GM10266 (cell line): ENCODE measurements around the gene WASHC2C.
"Not testable (repeated sequence)": the region's sequence is repeated elsewhere in the genome, so short reads cannot be mapped to it uniquely, and the experiment has no call there.

Source experiments
- DNase-seq: peaks from one replicate; pipeline ENCODE4 v3.0.0; 2012; ENCODE audit errors: extremely low spot score
- CTCF ChIP-seq: IDR thresholded peaks from 2 replicates; pipeline ENCODE4 v1.5.1; 2012; ENCODE audit warnings: mild to moderate bottlenecking, low read depth; ENCODE audit not compliant: control insufficient read depth, insufficient read depth; ENCODE audit errors: missing control alignments

WASHC2C gene

GRCh38 chr10:45763037-45763436 lies 36.0 kb downstream of the WASHC2C start:
- not testable (repeated sequence) for DNase-seq

- not testable (repeated sequence) for DNase-seq
Observed at GRCh38 chr10:45768334-45768733, 41.3 kb downstream of the WASHC2C start.

- DNase-seq = not testable (repeated sequence)
Observed at GRCh38 chr10:45771757-45772461, 44.8 kb downstream of the WASHC2C start.

- DNase-seq = not testable (repeated sequence)
Observed at GRCh38 chr10:45786217-45786616, 59.2 kb downstream of the WASHC2C start.

- DNase-seq = not testable (repeated sequence)
Observed at GRCh38 chr10:45787212-45787741, 60.2 kb downstream of the WASHC2C start.

GRCh38 chr10:45789991-45790390 lies 62.9 kb downstream of the WASHC2C start:
- DNase-seq = not testable (repeated sequence)

GRCh38 chr10:45790694-45791426 lies 63.8 kb downstream of the WASHC2C start:
- not testable (repeated sequence) for DNase-seq

GRCh38 chr10:45794761-45795160 lies 67.7 kb downstream of the WASHC2C start:
- not testable (repeated sequence) for DNase-seq

GRCh38 chr10:45803060-45804010 lies 76.3 kb downstream of the WASHC2C start:
- DNase-seq = not testable (repeated sequence)

- DNase-seq = not testable (repeated sequence)
Observed at GRCh38 chr10:45804996-45805395, 77.9 kb downstream of the WASHC2C start.

- no peak for DNase-seq
- no peak for TF ChIP-seq CTCF
Observed at GRCh38 chr10:45809837-45810236, 82.8 kb downstream of the WASHC2C start.

GRCh38 chr10:45811075-45811474 lies 84.0 kb downstream of the WASHC2C start:
- DNase-seq = no peak

GRCh38 chr10:45812959-45813358 lies 85.9 kb downstream of the WASHC2C start:
- not testable (repeated sequence) for DNase-seq

More at GRCh38 chr10:45811075-45811474, 84.0 kb downstream of the WASHC2C start:
- no peak for TF ChIP-seq CTCF

- DNase-seq = not testable (repeated sequence)
Observed at GRCh38 chr10:45814146-45814545, 87.1 kb downstream of the WASHC2C start.
